ENCODE measurements around the gene GYPB.
"Not testable (repeated sequence)": the region's sequence is repeated elsewhere in the genome, so short reads cannot be mapped to it uniquely, and the experiment has no call there.

The GYPB gene

DNA sequence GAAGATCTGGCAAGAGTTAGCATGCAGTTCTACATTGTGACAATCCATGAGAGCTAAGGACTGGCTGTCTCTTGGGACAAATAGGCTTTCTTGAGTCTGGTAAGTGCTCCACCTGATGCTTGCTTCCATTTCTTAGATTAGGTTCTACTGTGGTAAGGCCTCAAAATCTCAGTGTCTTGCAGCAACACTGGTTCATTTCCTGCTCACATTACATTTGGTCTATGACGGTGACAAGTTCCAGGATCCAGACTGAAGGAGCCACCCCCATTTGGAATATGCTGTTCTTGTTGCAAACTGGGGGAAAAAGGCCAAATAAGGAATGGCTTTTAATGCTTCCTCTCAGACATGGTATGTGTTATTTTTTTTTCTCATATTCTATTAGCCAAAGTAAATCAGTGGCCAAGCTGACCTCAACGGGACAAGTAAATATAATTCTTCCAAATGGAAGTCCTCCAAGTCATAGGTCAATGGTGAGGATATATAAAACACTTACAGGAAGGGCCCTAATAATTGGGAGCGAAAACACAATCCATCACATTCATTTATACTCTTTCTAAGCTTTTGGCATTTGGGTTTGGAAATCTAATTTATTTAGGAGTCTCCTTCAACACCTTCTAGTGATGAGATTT is 3.7 kb upstream of the GYPB start:
- not testable (repeated sequence) for H3K27me3 Mint-ChIP-seq, DNase-seq, H3K4me1 Mint-ChIP-seq, H3K9me3 Mint-ChIP-seq, H3K4me3 Mint-ChIP-seq, H3K27ac Mint-ChIP-seq, ATAC-seq

GRCh38 chr4:144021336-144021990 is 2.3 kb upstream of the GYPB start:
- H3K9me3 Mint-ChIP-seq, DNase-seq, H3K27ac Mint-ChIP-seq, H3K27me3 Mint-ChIP-seq, H3K4me3 Mint-ChIP-seq, H3K4me1 Mint-ChIP-seq: not testable (repeated sequence)
- ATAC-seq = peak; percentile 78

- ATAC-seq, H3K4me1 Mint-ChIP-seq, H3K4me3 Mint-ChIP-seq: not testable (repeated sequence)
These were observed 768 bp downstream of the GYPB start for GRCh38 chr4:144018223-144019000.

GRCh38 chr4:144017271-144017670 is 1.9 kb downstream of the GYPB start:
- not testable (repeated sequence) for H3K4me1 Mint-ChIP-seq, DNase-seq, H3K9me3 Mint-ChIP-seq, H3K27me3 Mint-ChIP-seq, H3K4me3 Mint-ChIP-seq, H3K27ac Mint-ChIP-seq, ATAC-seq

More at GRCh38 chr4:144018223-144019000, 768 bp downstream of the GYPB start:
- H3K27ac Mint-ChIP-seq, H3K9me3 Mint-ChIP-seq, H3K27me3 Mint-ChIP-seq, DNase-seq: not testable (repeated sequence)

- H3K9me3 Mint-ChIP-seq, H3K4me3 Mint-ChIP-seq, DNase-seq, H3K27ac Mint-ChIP-seq, ATAC-seq, H3K4me1 Mint-ChIP-seq, H3K27me3 Mint-ChIP-seq: not testable (repeated sequence)
These were observed 3.0 kb downstream of the GYPB start for GRCh38 chr4:144016057-144016605.

- Mint-ChIP-seq H3K4me1 (no peaks in the 10 kb centered on the region), H3K27ac (no peak overlapping the region), H3K27me3 (no peaks in the 10 kb centered on the region), H3K4me3 (no peak overlapping the region), H3K9me3 (no peaks in the 10 kb centered on the region)
- ATAC-seq = no peak
- DNase-seq = no peak
These were observed 4.4 kb downstream of the GYPB start for GRCh38 chr4:144014808-144015207.

GRCh38 chr4:144008602-144009001 is 10.6 kb downstream of the GYPB start:
- not testable (repeated sequence) for H3K27me3 Mint-ChIP-seq, H3K9me3 Mint-ChIP-seq, H3K4me3 Mint-ChIP-seq, ATAC-seq, H3K27ac Mint-ChIP-seq, H3K4me1 Mint-ChIP-seq, DNase-seq

DNA sequence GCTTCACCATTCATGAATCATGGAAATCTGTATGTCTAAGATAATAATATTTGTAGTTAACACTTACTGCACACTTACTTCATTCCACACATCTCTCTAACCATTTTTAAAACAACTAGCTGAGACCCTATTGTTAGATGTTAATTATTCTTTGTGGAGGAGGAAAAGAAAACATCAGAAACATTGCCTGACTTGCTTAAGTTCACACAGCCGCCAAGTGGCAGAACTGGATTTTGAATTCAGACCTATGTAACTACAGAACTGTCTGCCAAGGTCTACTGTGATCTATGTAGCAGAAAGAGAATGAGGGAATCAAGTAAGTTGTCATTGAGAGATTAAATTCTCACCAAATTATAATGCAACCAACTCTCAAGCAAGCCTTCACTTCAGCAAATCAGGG is 11.2 kb downstream of the GYPB start:
- ATAC-seq, H3K9me3 Mint-ChIP-seq, H3K27ac Mint-ChIP-seq, H3K27me3 Mint-ChIP-seq, DNase-seq, H3K4me3 Mint-ChIP-seq, H3K4me1 Mint-ChIP-seq: not testable (repeated sequence)

DNA sequence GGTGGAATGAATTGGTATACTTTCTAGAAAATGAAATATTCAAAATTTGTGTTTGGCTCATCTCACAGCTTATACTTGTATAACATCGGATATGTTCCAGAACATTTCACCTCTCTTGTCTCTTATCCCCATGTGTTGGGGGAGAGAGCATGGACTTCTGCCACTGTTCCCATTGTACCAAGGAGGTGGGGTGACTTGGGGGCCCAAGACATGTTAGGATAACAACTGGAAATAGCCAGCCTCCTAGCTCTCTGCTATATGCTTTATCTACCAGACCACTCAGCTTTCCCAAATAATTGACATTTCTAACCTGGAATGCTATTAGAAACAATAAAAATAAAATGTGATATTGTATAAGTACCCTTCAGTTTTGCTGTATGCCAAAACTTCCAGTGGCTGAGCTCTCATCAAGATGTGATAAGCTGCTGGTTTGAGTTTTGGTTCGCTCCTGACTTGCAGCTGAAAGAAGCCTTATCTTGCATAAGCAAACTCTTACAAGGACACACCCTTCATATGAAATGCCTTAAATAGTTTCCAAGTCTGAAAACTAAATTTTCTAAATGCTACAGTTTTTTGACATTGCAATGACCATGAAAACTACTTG is 12.9 kb downstream of the GYPB start:
- not testable (repeated sequence) for ATAC-seq, H3K4me3 Mint-ChIP-seq, H3K4me1 Mint-ChIP-seq, DNase-seq, H3K27me3 Mint-ChIP-seq, H3K9me3 Mint-ChIP-seq, H3K27ac Mint-ChIP-seq

DNA sequence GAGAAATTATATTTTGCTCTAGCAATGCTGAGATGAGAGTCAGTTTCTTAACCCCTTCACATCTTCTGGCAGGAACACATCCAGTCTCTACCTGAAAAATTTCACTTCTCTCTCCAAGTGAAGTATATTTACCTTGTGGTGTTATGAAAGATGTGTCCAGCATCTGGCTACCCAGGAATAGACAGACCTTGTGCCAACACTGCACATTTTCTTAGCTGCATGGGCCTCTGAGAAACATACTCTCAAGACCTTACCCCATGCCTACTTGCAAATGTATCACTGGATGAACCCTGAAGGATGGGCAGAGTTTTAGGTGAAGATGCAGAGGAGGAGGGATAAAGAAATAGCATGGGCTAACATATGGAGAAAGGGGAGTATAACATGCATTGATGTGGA is 13.6 kb downstream of the GYPB start:
- H3K4me1 Mint-ChIP-seq, H3K27ac Mint-ChIP-seq, DNase-seq: not testable (repeated sequence)

GRCh38 chr4:144004868-144005557 is 14.2 kb downstream of the GYPB start:
- not testable (repeated sequence) for ATAC-seq, H3K27me3 Mint-ChIP-seq, H3K9me3 Mint-ChIP-seq, DNase-seq, H3K4me1 Mint-ChIP-seq, H3K27ac Mint-ChIP-seq, H3K4me3 Mint-ChIP-seq

More for the DNA sequence above, 13.6 kb downstream of the GYPB start:
- not testable (repeated sequence) for ATAC-seq, H3K9me3 Mint-ChIP-seq, H3K4me3 Mint-ChIP-seq, H3K27me3 Mint-ChIP-seq

- DNase-seq, H3K4me1 Mint-ChIP-seq, H3K4me3 Mint-ChIP-seq, ATAC-seq, H3K9me3 Mint-ChIP-seq, H3K27ac Mint-ChIP-seq, H3K27me3 Mint-ChIP-seq: not testable (repeated sequence)
These were observed 15.3 kb downstream of the GYPB start for GRCh38 chr4:144003890-144004265.

- H3K4me1 Mint-ChIP-seq, DNase-seq, H3K9me3 Mint-ChIP-seq, H3K27ac Mint-ChIP-seq, H3K27me3 Mint-ChIP-seq, H3K4me3 Mint-ChIP-seq, ATAC-seq: not testable (repeated sequence)
These were observed 15.8 kb downstream of the GYPB start for GRCh38 chr4:144003205-144003889.

GRCh38 chr4:144000331-144000995 is 18.7 kb downstream of the GYPB start:
- not testable (repeated sequence) for H3K4me1 Mint-ChIP-seq, DNase-seq, H3K27ac Mint-ChIP-seq, H3K9me3 Mint-ChIP-seq, ATAC-seq, H3K27me3 Mint-ChIP-seq, H3K4me3 Mint-ChIP-seq
